Measurements from ENCODE around the gene ZC3HAV1. TPM values are rescaled to one million over a fixed set of nuclear protein-coding genes. Genes with fewer than 3 reads are reported as not detected.

The ZC3HAV1 gene
- total and polyA plus RNA-seq, 9 of the 15 experiments (the other 6 are each of a cell fraction or from before 2014, with no cell fraction given): 11.9 to 40.5 (median 23.9) TPM

GRCh38 chr7:139022286-139022685 lies 87.2 kb downstream of the ZC3HAV1 start:
- no peaks in the 10 kb centered on the region; a peak in 1 of 5 replicates for H3K27me3 ChIP-seq (ENCODE audit: control insufficient read depth in 2 of 2, insufficient read depth in 2 of 2, low read length in 2 of 2)
- WGBS (ENCODE audit: insufficient coverage, low coverage, missing lambda C conversion rate): 10% methylated on average over 4 of the region's 4 CpGs
- no peak overlapping the region for H3K27ac ChIP-seq (ENCODE audit: extremely low read depth, low read depth, low read length)
- no peaks in the 10 kb centered on the region; the same call in 1 of the 2 replicates for H4K20me1 ChIP-seq (replicated peaks; ENCODE audit: control insufficient read depth, insufficient read depth, low read length)
- intact Hi-C loops (cut with micrococcal nuclease): no loop called here
- ChIA-PET POLR2A (interaction anchor here (0.5 to 1.2 kb wide), 3 partner anchors 20 to 492 kb away, joined by 3 to 4 read pairs (median 4); no protein-coding TSS in a partner anchor), CTCF (ENCODE audit: low intra/inter-chr PET ratio) (no interaction called here)
- BruUV-seq (replicated peaks): no TSS peak
- H3K4me2 ChIP-seq (ENCODE audit: insufficient read depth, low read length): no peak overlapping the region
- in situ Hi-C loops (cut with MboI): no loop called here
- no peaks in the 10 kb centered on the region for H3K36me3 ChIP-seq (ENCODE audit: control insufficient read depth, insufficient read depth, low read length)
- H3K4me1 ChIP-seq (replicated peaks in 1 of 2; ENCODE audit: control insufficient read depth in 2 of 2, insufficient read depth in 2 of 2, low read length in 2 of 2): no peaks in the 10 kb centered on the region
- ATAC-seq: no peak
- no peak for DNase-seq (ENCODE audit: extremely low read depth in 1 of 4, low spot score in 3 of 4)
- no peak overlapping the region for H3K4me3 ChIP-seq
- no peaks in the 10 kb centered on the region for H3K79me2 ChIP-seq (ENCODE audit: control insufficient read depth, insufficient read depth, low read length)
- no peak for TF ChIP-seq SUPT5H (IDR thresholded peaks at IDR 0.05)
- TF ChIP-seq ARID1B (IDR thresholded peaks at IDR 0.05): no peak
- TF ChIP-seq ZNF121 (CRISPR knock-in tag; conservative IDR thresholded peaks at IDR 0.05): peak; percentile 85
- TF ChIP-seq NFIX (CRISPR knock-in tag; IDR thresholded peaks at IDR 0.05; ENCODE audit: low read depth): no peak
- H3K9me3 ChIP-seq (replicated peaks; ENCODE audit: control insufficient read depth, insufficient read depth, low read depth, low read length): no peaks in the 10 kb centered on the region
- FAIRE-seq: no peak
- no peak overlapping the region for H2AFZ ChIP-seq (ENCODE audit: low read depth, low read length)
- no peaks in the 10 kb centered on the region for H3K9me1 ChIP-seq (ENCODE audit: control insufficient read depth, insufficient read depth, low read length)
- H3K9ac ChIP-seq (ENCODE audit: insufficient read depth in 1 of 2, low read depth in 2 of 2, low read length in 2 of 2): no peak overlapping the region

- TF ChIP-seq STAT5B (CRISPR knock-in tag; IDR thresholded peaks at IDR 0.05): no peak
- no peak for TF ChIP-seq KAT8 (IDR thresholded peaks at IDR 0.05; ENCODE audit: low read depth)
- TF ChIP-seq LCOR (CRISPR knock-in tag; IDR thresholded peaks at IDR 0.05): no peak
- no peak for TF ChIP-seq TSC22D4 (tag; IDR thresholded peaks at IDR 0.05)
- no peak for TF ChIP-seq MLX (CRISPR knock-in tag; conservative IDR thresholded peaks at IDR 0.05)
- TF ChIP-seq DACH1 (IDR thresholded peaks at IDR 0.05; ENCODE audit: partially characterized antibody): no peak
- TF ChIP-seq IRF1 (CRISPR knock-in tag; IDR thresholded peaks at IDR 0.05; ENCODE audit: borderline replicate concordance): no peak
- TF ChIP-seq TFE3 (CRISPR knock-in tag; IDR thresholded peaks at IDR 0.05): no peak
- TF ChIP-seq PRMT5 (CRISPR knock-in tag; IDR thresholded peaks at IDR 0.05): no peak
- TF ChIP-seq HCFC1 (IDR thresholded peaks at IDR 0.05; ENCODE audit: low read depth, low read length): no peak
- ATAC-seq: peak; percentile 21
- intact Hi-C loops (cut with micrococcal nuclease): loop anchor here (5.0 to 10.0 kb wide), 3 partner anchors 38 to 323 kb away; partner anchors contain the start of gene FMC1
- Histone ChIP-seq H3K36me3 (ENCODE audit: control insufficient read depth, insufficient read depth, low read length) (no peaks in the 10 kb centered on the region), H3K9me1 (ENCODE audit: control insufficient read depth, insufficient read depth, low read length) (no peaks in the 10 kb centered on the region), H3K9ac (ENCODE audit: insufficient read depth in 1 of 2, low read depth in 2 of 2, low read length in 2 of 2) (no peak overlapping the region), H3K79me2 (ENCODE audit: control insufficient read depth, insufficient read depth, low read length) (no peaks in the 10 kb centered on the region), H3K4me3 (no peak overlapping the region), H3K4me1 (replicated peaks in 1 of 2; ENCODE audit: control insufficient read depth in 2 of 2, insufficient read depth in 2 of 2, low read length in 2 of 2) (no peaks in the 10 kb centered on the region), H3K9me3 (replicated peaks; ENCODE audit: control insufficient read depth, insufficient read depth, low read depth, low read length) (no peaks in the 10 kb centered on the region), H2AFZ (ENCODE audit: low read depth, low read length) (no peak overlapping the region; the same call in 1 of the 2 replicates), H3K4me2 (ENCODE audit: insufficient read depth, low read length) (no peak overlapping the region), H3K27me3 (ENCODE audit: control insufficient read depth in 2 of 2, insufficient read depth in 2 of 2, low read length in 2 of 2) (peaks cover 16 to 18% of the 10 kb centered on the region in 2 experiments), H4K20me1 (replicated peaks; ENCODE audit: control insufficient read depth, insufficient read depth, low read length) (no peaks in the 10 kb centered on the region; the same call in 1 of the 2 replicates), H3K27ac (ENCODE audit: extremely low read depth, low read depth, low read length) (no peak overlapping the region)
- peak in 1 of 4 experiments; percentile 9 for DNase-seq (ENCODE audit: extremely low read depth in 1 of 4, low spot score in 3 of 4)
- no TSS peak for BruUV-seq (replicated peaks)
- ChIA-PET CTCF (ENCODE audit: low intra/inter-chr PET ratio) (interaction anchor here (4.6 kb wide), 1 partner anchor 56 kb away, joined by 51 read pairs; no protein-coding TSS in a partner anchor), POLR2A (interaction anchor here (0.9 to 1.3 kb wide), 4 partner anchors 11 to 56 kb away, joined by 3 read pairs; no protein-coding TSS in a partner anchor)
- in situ Hi-C loops (cut with MboI): no loop called here
- no peak for FAIRE-seq
- 10% methylated on average over 3 of the region's 3 CpGs for WGBS (ENCODE audit: insufficient coverage, low coverage, missing lambda C conversion rate)
Observed at GRCh38 chr7:139018910-139019309, 90.6 kb downstream of the ZC3HAV1 start.

Measured in K562 (cell line).